ENCODE measurements around the gene CMTM8.
A peak's percentile ranks its signal among the peaks of the same experiment; 100 is the strongest.

Gene CMTM8

GRCh38 chr3:32280262-32280910, 41.9 kb downstream of the CMTM8 start:
- DNase-seq (ENCODE audit: low read depth), result no peak

- no peak for DNase-seq (ENCODE audit: low read depth)
These were observed 43.2 kb downstream of the CMTM8 start for GRCh38 chr3:32281570-32282106.

- DNase-seq (ENCODE audit: low read depth), result no peak
These were observed 44.2 kb downstream of the CMTM8 start for GRCh38 chr3:32282578-32283154.

GRCh38 chr3:32283304-32283703, 44.8 kb downstream of the CMTM8 start:
- DNase-seq (ENCODE audit: low read depth), result no peak

GRCh38 chr3:32284443-32285212, 46.1 kb downstream of the CMTM8 start:
- DNase-seq (ENCODE audit: low read depth), result no peak

- DNase-seq (ENCODE audit: low read depth), result no peak
These were observed 47.4 kb downstream of the CMTM8 start for GRCh38 chr3:32285891-32286290.

- no peak for DNase-seq (ENCODE audit: low read depth)
These were observed 50.3 kb downstream of the CMTM8 start for GRCh38 chr3:32288819-32289218.

GRCh38 chr3:32290619-32291018, 52.1 kb downstream of the CMTM8 start:
- DNase-seq (ENCODE audit: low read depth), result no peak

- DNase-seq (ENCODE audit: low read depth), result no peak
These were observed 53.8 kb downstream of the CMTM8 start for GRCh38 chr3:32292085-32292796.

GRCh38 chr3:32293903-32294302, 55.4 kb downstream of the CMTM8 start:
- no peak for DNase-seq (ENCODE audit: low read depth)

GRCh38 chr3:32296251-32297204, 58.0 kb downstream of the CMTM8 start:
- peak; percentile 24 for DNase-seq (ENCODE audit: low read depth)

- DNase-seq (ENCODE audit: low read depth), result peak; percentile 52
These were observed 58.9 kb downstream of the CMTM8 start for GRCh38 chr3:32297366-32297765.

GRCh38 chr3:32301426-32301825, 62.9 kb downstream of the CMTM8 start:
- no peak for DNase-seq (ENCODE audit: low read depth)

- no peak for DNase-seq (ENCODE audit: low read depth)
These were observed 64.3 kb downstream of the CMTM8 start for GRCh38 chr3:32302601-32303398.

- no peak for DNase-seq (ENCODE audit: low read depth)
These were observed 64.9 kb downstream of the CMTM8 start for GRCh38 chr3:32303399-32303747.

- DNase-seq (ENCODE audit: low read depth), result no peak
These were observed 65.7 kb downstream of the CMTM8 start for GRCh38 chr3:32303977-32304881.

GRCh38 chr3:32305361-32305876, 66.9 kb downstream of the CMTM8 start:
- DNase-seq (ENCODE audit: low read depth), result no peak

GRCh38 chr3:32306072-32306471, 67.6 kb downstream of the CMTM8 start:
- DNase-seq (ENCODE audit: low read depth), result no peak

GRCh38 chr3:32307591-32307990, 69.1 kb downstream of the CMTM8 start:
- no peak for DNase-seq (ENCODE audit: low read depth)
